ENCODE data around the gene ENDOD1.

The ENDOD1 gene

GRCh38 chr11:95143106-95143681 lies 53.5 kb downstream of the ENDOD1 start:
- DNase-seq (ENCODE audit: low read depth): no peak

GRCh38 chr11:95144313-95145235 lies 54.9 kb downstream of the ENDOD1 start:
- no peak for DNase-seq (ENCODE audit: low read depth)

DNA sequence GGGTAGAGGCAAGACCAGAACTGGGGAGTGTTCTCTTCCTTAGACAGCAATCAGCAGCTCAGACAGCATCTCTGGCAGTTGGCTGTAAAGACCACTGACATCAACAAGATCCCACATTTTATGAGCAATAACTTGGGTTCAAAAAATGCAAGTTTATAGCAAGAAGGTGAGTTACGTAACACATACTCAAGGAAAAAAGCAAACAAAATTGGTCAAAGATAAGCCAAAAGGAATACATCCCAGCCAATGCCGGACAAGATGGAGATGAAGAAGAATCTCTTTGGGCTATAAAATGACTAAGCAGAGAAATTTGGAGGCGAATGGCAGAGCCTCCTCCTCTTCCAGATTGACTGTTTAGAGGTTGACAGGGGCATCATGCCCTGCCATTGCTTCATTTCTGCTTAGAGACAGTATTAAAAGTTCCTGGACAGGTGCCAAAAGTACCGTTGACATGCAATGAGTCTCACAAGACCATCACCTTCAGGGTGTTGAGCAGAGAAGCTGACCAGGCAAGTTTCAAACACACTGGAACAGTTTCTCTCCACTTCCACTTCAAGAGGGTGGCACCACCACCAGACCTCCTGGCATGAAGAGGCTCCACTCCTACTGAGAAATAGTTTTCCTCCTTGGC lies 55.9 kb downstream of the ENDOD1 start:
- no peak for DNase-seq (ENCODE audit: low read depth)

DNA sequence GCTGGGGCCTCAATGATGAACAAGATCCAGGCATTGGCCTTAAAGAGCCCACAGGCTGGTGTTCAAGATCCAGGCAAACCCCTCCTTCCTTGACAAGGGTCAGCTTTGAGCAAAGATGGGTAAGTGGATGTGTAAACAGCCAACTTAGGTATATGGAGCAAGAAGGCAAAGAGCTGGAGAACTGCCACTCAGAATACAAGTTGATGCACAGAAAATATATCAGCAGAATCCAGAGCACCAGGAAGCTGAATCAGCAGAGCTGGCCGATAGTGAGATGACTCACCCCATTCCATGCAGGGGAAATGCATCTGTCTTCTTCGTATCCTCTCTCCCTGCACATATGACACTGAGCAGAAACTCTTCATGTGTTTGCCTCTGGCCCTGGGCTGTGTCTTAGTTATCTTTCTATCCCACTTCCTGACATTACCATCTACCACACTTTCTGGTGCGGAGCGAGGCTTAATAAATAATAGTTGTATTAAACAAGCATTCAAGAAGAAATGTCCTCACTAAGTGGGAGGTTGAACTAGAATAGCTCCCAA lies 57.8 kb downstream of the ENDOD1 start:
- DNase-seq (ENCODE audit: low read depth): no peak

DNA sequence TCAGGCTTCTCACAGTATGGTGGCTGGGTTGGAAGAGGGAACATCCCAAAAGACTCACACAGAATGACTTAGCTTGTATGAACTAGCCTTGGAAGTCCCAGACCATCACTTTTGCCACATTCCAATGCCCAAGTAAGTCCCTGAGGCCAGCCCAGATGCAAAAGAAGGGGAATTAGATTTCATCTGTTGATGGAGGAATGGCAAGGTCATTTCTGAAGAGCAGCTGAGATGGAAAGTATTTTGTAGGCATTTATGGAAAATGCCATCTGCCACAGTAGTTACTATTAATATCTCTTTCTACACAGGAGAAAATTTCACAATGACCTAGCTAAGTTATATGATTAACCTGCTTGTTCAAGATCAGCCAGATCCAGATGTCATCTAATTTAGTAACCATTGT lies 58.8 kb downstream of the ENDOD1 start:
- DNase-seq (ENCODE audit: low read depth): no peak

- DNase-seq (ENCODE audit: low read depth): no peak
Observed at GRCh38 chr11:95148938-95149337, 59.3 kb downstream of the ENDOD1 start.

GRCh38 chr11:95149651-95150364 lies 60.2 kb downstream of the ENDOD1 start:
- DNase-seq (ENCODE audit: low read depth): no peak

DNA sequence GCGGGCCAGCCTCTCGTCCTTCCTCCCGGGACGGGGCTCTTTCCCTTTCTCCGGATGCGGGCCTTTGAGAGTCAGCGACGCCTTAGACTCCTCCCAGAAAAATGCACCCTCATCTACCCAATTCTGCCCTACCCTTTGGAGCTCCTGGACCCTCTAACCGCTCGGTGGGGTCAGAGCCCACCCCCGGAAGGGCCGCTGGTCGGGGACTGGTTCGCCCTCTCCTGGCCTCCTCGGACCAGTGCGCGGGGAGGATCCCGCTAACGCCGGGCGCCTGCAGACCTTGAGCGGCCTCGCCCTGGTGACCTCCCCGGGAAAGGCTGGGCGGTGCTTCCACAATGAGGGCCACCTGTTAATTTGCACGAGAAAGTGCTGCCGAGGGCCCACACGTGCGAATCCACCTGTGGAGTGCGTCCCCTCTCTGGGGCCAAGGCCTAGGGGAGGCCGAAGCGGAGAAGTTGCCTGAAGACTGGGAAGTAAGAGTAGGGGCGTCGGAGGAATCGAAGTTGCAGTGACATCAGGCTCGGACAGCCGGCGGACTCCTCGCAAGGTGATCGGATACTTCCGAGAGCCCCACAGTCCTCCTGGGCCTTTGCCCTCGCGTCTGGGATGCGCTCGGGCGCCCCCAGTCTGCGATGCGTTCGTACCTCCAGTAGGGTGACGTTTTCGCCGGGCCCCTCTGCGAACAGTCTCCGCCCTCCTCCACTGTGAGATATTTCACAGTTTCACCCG lies 61.5 kb downstream of the ENDOD1 start:
- DNase-seq (ENCODE audit: low read depth): peak; percentile 81

GRCh38 chr11:95152876-95153856 lies 63.5 kb downstream of the ENDOD1 start:
- no peak for DNase-seq (ENCODE audit: low read depth)

GRCh38 chr11:95153857-95154246 lies 64.2 kb downstream of the ENDOD1 start:
- no peak for DNase-seq (ENCODE audit: low read depth)

GRCh38 chr11:95154514-95154913 lies 64.9 kb downstream of the ENDOD1 start:
- no peak for DNase-seq (ENCODE audit: low read depth)

GRCh38 chr11:95155385-95155784 lies 65.7 kb downstream of the ENDOD1 start:
- no peak for DNase-seq (ENCODE audit: low read depth)

- DNase-seq (ENCODE audit: low read depth): no peak
Observed at GRCh38 chr11:95156133-95156721, 66.6 kb downstream of the ENDOD1 start.

- DNase-seq (ENCODE audit: low read depth): no peak
Observed at GRCh38 chr11:95156916-95157541, 67.4 kb downstream of the ENDOD1 start.

GRCh38 chr11:95157824-95158223 lies 68.2 kb downstream of the ENDOD1 start:
- no peak for DNase-seq (ENCODE audit: low read depth)

- no peak for DNase-seq (ENCODE audit: low read depth)
Observed at GRCh38 chr11:95161248-95161647, 71.6 kb downstream of the ENDOD1 start.

GRCh38 chr11:95163106-95163505 lies 73.5 kb downstream of the ENDOD1 start:
- DNase-seq (ENCODE audit: low read depth): no peak

DNA sequence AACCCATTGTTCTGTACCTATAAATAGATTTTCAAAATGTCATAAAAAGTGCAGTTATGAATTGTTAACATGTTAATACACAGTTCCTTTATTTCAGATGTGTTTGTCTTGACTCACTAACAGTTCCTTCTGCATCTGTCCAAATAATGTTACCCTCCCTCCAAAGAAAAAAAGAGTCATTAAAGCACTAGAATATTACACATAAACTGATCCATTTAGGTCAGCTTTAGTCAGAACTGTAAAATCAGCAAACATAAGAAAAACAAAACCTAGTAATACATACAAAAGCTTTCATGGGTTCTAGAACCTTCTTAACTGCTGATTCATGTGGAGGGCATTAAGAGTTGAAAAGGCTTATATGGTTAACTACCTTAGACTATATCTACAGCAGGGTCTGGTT lies 76.0 kb downstream of the ENDOD1 start:
- DNase-seq (ENCODE audit: low read depth): no peak

GRCh38 chr11:95166781-95167180 lies 77.1 kb downstream of the ENDOD1 start:
- no peak for DNase-seq (ENCODE audit: low read depth)
